ENCODE data around the gene BFSP2. TPM values are rescaled to one million over a fixed set of nuclear protein-coding genes. Genes with fewer than 3 reads are reported as not detected.
A peak's percentile ranks its signal among the peaks of the same experiment; 100 is the strongest.

Gene BFSP2
- total RNA-seq, 1 donor from 2014 or later: 1.3 TPM

DNA sequence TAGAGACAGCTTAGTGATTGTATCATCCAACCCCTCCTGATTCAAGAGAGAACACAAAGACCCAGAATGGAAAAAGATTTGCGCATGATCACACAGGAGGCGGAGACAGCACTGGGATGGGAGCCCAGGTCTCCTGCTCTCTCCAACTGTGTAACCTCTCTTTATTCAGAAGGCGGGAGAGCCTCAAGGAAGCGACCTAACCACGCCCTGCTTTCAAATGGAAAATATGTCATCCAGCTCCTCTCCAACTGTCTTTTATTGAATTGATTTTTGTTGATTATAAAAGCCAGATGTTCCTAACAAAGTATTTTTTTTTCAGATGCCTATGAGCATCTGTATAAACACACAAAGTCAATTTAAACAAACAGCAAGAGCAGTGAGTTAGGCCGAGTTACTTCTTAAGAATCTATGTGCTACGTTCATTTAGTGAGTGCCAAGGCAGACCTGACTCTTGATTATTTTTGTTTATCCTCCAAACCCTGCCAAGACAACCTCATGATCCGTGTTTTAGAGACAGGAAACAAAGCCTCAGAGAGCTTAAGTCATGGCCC is 74.5 kb downstream of the BFSP2 start:
- H3K27ac Mint-ChIP-seq: peak overlapping the region; percentile 92
- peaks cover 70% of the 10 kb centered on the region for H3K4me1 Mint-ChIP-seq
- no peak for DNase-seq
- intact Hi-C loops (cut with micrococcal nuclease): loop anchor here (2.0 kb wide), 1 partner anchor 50 kb away; no protein-coding TSS in a partner anchor
- ChIA-PET CTCF (interaction anchor here (0.8 to 1.4 kb wide), 4 partner anchors 9 to 51 kb away, joined by 3 to 8 read pairs (median 4); no protein-coding TSS in a partner anchor), POLR2A (interaction anchor here (0.7 to 4.0 kb wide), 12 partner anchors 8 to 817 kb away, joined by 3 to 37 read pairs (median 4); partner anchors contain the start of gene CDV3)
- peak overlapping the region; percentile 64 for H3K4me3 Mint-ChIP-seq
- no peaks in the 10 kb centered on the region for H3K9me3 Mint-ChIP-seq
- no peak for ATAC-seq (ENCODE audit: low read depth)
- H3K36me3 Mint-ChIP-seq (ENCODE audit: low read depth): no peaks in the 10 kb centered on the region
- TF ChIP-seq, protein P1, sequence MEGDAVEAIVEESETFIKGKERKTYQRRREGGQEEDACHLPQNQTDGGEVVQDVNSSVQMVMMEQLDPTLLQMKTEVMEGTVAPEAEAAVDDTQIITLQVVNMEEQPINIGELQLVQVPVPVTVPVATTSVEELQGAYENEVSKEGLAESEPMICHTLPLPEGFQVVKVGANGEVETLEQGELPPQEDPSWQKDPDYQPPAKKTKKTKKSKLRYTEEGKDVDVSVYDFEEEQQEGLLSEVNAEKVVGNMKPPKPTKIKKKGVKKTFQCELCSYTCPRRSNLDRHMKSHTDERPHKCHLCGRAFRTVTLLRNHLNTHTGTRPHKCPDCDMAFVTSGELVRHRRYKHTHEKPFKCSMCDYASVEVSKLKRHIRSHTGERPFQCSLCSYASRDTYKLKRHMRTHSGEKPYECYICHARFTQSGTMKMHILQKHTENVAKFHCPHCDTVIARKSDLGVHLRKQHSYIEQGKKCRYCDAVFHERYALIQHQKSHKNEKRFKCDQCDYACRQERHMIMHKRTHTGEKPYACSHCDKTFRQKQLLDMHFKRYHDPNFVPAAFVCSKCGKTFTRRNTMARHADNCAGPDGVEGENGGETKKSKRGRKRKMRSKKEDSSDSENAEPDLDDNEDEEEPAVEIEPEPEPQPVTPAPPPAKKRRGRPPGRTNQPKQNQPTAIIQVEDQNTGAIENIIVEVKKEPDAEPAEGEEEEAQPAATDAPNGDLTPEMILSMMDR (IDR thresholded peaks at IDR 0.05): no peak
- no peaks in the 10 kb centered on the region for H3K27me3 Mint-ChIP-seq

DNA sequence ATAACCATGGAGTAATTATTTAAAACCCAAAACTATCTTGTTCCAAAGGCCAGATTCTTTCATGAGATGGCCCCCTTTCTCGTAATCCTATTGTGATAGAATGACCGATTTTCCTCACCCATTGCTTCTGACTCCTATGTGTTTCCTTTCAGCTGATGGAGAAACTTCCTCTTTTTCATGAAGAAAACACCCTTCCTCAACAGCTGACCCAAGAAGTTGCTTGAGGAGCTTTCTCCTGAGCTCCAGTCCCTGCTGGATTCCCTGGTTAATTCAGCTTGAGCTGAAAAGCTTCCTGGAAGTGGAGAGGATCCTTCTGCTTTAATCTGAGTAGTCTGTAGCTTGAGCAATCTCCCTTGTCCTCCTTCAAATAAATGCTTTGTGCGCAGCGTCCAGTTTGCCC is 75.0 kb downstream of the BFSP2 start:
- Mint-ChIP-seq H3K36me3 (ENCODE audit: low read depth) (no peaks in the 10 kb centered on the region), H3K4me1 (peaks cover 66% of the 10 kb centered on the region), H3K27ac (peak overlapping the region; percentile 92), H3K27me3 (no peaks in the 10 kb centered on the region), H3K9me3 (no peaks in the 10 kb centered on the region), H3K4me3 (peak overlapping the region; percentile 64)
- intact Hi-C loops (cut with micrococcal nuclease): loop anchor here (1.0 to 5.0 kb wide), 7 partner anchors 9 to 98 kb away; partner anchors contain the start of gene CDV3
- DNase-seq (no peak), ATAC-seq (ENCODE audit: low read depth) (peak; percentile 2)
- ChIA-PET POLR2A (interaction anchor here (0.6 to 4.0 kb wide), 13 partner anchors 8 to 817 kb away, joined by 3 to 37 read pairs (median 5); partner anchors contain the start of gene CDV3), CTCF (interaction anchor here (0.8 to 1.4 kb wide), 3 partner anchors 10 to 26 kb away, joined by 3 to 8 read pairs (median 4); no protein-coding TSS in a partner anchor)
- TF ChIP-seq, protein P1 (IDR thresholded peaks at IDR 0.05): no peak

DNA sequence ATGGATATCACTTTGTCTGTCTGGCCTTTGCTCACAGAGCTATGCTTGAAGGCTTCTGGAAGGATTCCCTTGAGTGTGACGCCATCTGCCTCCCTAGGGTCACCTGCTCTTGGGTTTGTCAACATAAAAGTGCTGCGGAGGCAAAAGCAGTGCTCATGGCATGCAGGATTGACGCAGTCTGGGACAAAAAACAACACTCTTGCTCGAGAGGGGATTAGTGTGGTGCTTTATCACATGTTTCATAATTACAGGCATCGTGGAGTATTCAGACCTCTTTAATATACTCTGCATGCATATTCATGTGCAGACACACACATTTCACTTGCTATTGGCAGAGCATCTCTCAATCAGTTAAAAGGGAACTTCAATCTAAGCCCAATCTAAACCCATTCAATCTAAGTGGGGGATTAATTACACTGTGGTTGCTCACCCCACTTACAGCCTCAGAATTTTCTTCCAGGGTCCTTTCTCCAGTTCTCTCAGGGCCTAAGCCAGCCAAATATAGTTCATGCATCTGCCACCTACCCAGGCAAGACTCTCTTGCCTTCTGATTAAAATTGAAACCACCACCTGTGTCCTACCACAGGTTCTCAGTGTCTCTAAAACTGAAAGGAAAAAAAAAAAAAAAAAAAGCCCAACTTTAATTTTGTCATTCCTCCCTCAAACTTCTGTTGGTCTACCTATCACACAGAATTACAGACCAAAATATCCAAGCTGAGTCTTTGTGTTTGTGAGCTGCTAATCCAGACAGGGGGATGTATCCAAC is 75.6 kb downstream of the BFSP2 start:
- no peaks in the 10 kb centered on the region for H3K27me3 Mint-ChIP-seq
- peak; percentile 80 for ATAC-seq (ENCODE audit: low read depth)
- ChIA-PET CTCF (interaction anchor here (0.6 to 3.2 kb wide), 4 partner anchors 10 to 133 kb away, joined by 4 to 11 read pairs (median 6); no protein-coding TSS in a partner anchor), POLR2A (interaction anchor here (0.6 to 4.0 kb wide), 19 partner anchors 9 to 818 kb away, joined by 3 to 37 read pairs (median 5); partner anchors contain the start of gene CDV3)
- DNase-seq: no peak
- H3K4me3 Mint-ChIP-seq: peak overlapping the region; percentile 64
- H3K27ac Mint-ChIP-seq: peak overlapping the region; percentile 92
- H3K36me3 Mint-ChIP-seq (ENCODE audit: low read depth): no peaks in the 10 kb centered on the region
- H3K9me3 Mint-ChIP-seq: no peaks in the 10 kb centered on the region
- intact Hi-C loops (cut with micrococcal nuclease): loop anchor here (1.0 to 5.0 kb wide), 7 partner anchors 9 to 98 kb away; partner anchors contain the start of gene CDV3
- TF ChIP-seq, protein P1 (IDR thresholded peaks at IDR 0.05): no peak
- H3K4me1 Mint-ChIP-seq: peaks cover 71% of the 10 kb centered on the region

DNA sequence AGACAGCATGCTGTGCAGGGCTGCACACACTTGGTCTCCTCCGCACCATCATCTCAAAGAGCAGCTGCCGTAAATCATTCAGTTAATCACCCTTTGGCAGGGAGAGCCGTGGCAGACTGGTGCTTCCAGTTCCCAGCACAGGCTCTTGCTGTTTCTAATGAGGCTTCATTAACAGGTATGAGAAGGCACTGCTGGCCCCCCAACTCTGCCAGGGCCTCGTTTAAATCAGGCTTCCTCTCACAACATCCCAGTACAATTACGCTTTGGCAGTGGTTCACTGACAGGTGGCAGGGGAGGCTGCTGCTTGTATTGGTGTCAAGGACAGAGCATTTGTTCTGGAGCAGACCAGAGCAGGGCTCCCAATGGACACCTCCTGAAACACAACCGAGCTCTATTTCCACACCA is 77.1 kb downstream of the BFSP2 start:
- ATAC-seq (ENCODE audit: low read depth) (no peak), DNase-seq (no peak)
- CTCF ChIA-PET: interaction anchor here (1.9 to 3.2 kb wide), 2 partner anchors 10 to 12 kb away, joined by 6 to 11 read pairs; no protein-coding TSS in a partner anchor
- Mint-ChIP-seq H3K27me3 (no peaks in the 10 kb centered on the region), H3K4me1 (peaks cover 83% of the 10 kb centered on the region), H3K4me3 (peak overlapping the region; percentile 38), H3K27ac (peak overlapping the region; percentile 80), H3K9me3 (no peaks in the 10 kb centered on the region), H3K36me3 (ENCODE audit: low read depth) (no peaks in the 10 kb centered on the region)
- POLR2A ChIA-PET: interaction anchor here (0.5 to 4.0 kb wide), 6 partner anchors 10 to 98 kb away, joined by 3 to 37 read pairs (median 5); partner anchors contain the start of gene CDV3
- TF ChIP-seq, protein P1 (IDR thresholded peaks at IDR 0.05): no peak
- intact Hi-C loops (cut with micrococcal nuclease): loop anchor here (1.0 to 5.0 kb wide), 2 partner anchors 14 to 45 kb away; no protein-coding TSS in a partner anchor
